IMR-90 (cell line): ENCODE data around the gene ANKHD1. TPM values are rescaled to one million over a fixed set of nuclear protein-coding genes. Genes with fewer than 3 reads are reported as not detected.
"Not testable (repeated sequence)": the region's sequence is repeated elsewhere in the genome, so short reads cannot be mapped to it uniquely, and the experiment has no call there.

ENCODE experiments used
- ATAC-seq: fragments of 200-7000 bp; cut with Tn5 transposase; 2 replicates; pipeline ENCODE4 v1.9.1; 2020; ENCODE audit warnings: low read depth, mild to moderate bottlenecking, moderate library complexity
- BruUV-seq: library from RNA; stranded (reverse); fragments of 400-500 nt; replicated peaks from 2 replicates; lab custom pipeline; 2021; lab: Mats Ljungman, UMichigan
- CTCF ChIA-PET: fragments of 300-600 bp; formaldehyde crosslinking; extraction: SDS; loops from one replicate; lab custom pipeline; 2021; ENCODE audit warnings: antibody characterized with exemption; lab: Yijun Ruan, JAX
- POLR2A ChIA-PET: fragments of 300-600 bp; sonication (Branson Sonifier 250); formaldehyde crosslinking; loops from one replicate; lab custom pipeline; 2022; ENCODE audit warnings: antibody characterized with exemption; ENCODE audit not compliant: unreplicated experiment; lab: Charles Lee
- DNase-seq: peaks from one replicate; pipeline ENCODE4 v3.0.0; 2013
- H2AFZ ChIP-seq: replicated peaks from 2 replicates; pipeline ENCODE3; 2013; ENCODE audit warnings: low read length, mild to moderate bottlenecking; ENCODE audit not compliant: poor library complexity
- H2AK5ac ChIP-seq: 2 replicates; pipeline ENCODE4 v1.6.1; 2013; ENCODE audit warnings: low read depth, low read length, inconsistent platforms
- H2AK9ac ChIP-seq: replicated peaks from 2 replicates; pipeline ENCODE3; 2013; ENCODE audit warnings: mild to moderate bottlenecking, low read depth, low read length, moderate library complexity; ENCODE audit not compliant: poor library complexity
- H2BK120ac ChIP-seq: 2 replicates; pipeline ENCODE4 v1.6.1; 2013; ENCODE audit warnings: low read depth, low read length, inconsistent platforms
- H2BK15ac ChIP-seq: 3 replicates; pipeline ENCODE4 v1.6.1; 2013; ENCODE audit warnings: low read depth, low read length, inconsistent platforms
- H2BK20ac ChIP-seq: 2 replicates; pipeline ENCODE4 v1.6.1; 2013; ENCODE audit warnings: low read depth, mild to moderate bottlenecking, inconsistent platforms, low read length, moderate library complexity
- H2BK5ac ChIP-seq: 2 replicates; pipeline ENCODE4 v1.6.1; 2013; ENCODE audit warnings: mild to moderate bottlenecking, low read depth, low read length, inconsistent platforms; ENCODE audit not compliant: poor library complexity, severe bottlenecking
- H3K14ac ChIP-seq: replicated peaks from 2 replicates; pipeline ENCODE4 v1.6.1; 2013; ENCODE audit warnings: low read depth, low read length, inconsistent platforms
- H3K18ac ChIP-seq: 2 replicates; pipeline ENCODE4 v1.6.1; 2013; ENCODE audit warnings: low read depth, low read length, control low read depth
- H3K23ac ChIP-seq: 2 replicates; pipeline ENCODE4 v1.6.1; 2013; ENCODE audit warnings: low read depth, low read length, inconsistent platforms
- H3K27ac ChIP-seq: 2 replicates; pipeline ENCODE4 v1.5.1; 2013; ENCODE audit warnings: mild to moderate bottlenecking, control low read depth, low read length; ENCODE audit not compliant: insufficient read depth
- H3K27me3 ChIP-seq: 2 replicates; pipeline ENCODE4 v1.6.1; 2013; ENCODE audit warnings: low read length; ENCODE audit not compliant: control insufficient read depth, insufficient read depth
- H3K36me3 ChIP-seq: 2 replicates; pipeline ENCODE4 v1.6.1; 2013; ENCODE audit warnings: low read length, mixed read lengths; ENCODE audit not compliant: control insufficient read depth, insufficient read depth
- H3K4ac ChIP-seq: 2 replicates; pipeline ENCODE4 v1.6.1; 2013; ENCODE audit warnings: low read depth, low read length, inconsistent platforms
- H3K4me1 ChIP-seq: 2 replicates; pipeline ENCODE4 v1.6.1; 2013; ENCODE audit warnings: low read length, mixed read lengths; ENCODE audit not compliant: control insufficient read depth, insufficient read depth
- H3K4me2 ChIP-seq: 2 replicates; pipeline ENCODE4 v1.6.1; 2013; ENCODE audit warnings: low read depth, mild to moderate bottlenecking, control low read depth, low read length, moderate library complexity
- H3K4me3 ChIP-seq: 2 replicates; pipeline ENCODE4 v1.5.1; 2013; ENCODE audit warnings: low read depth, mild to moderate bottlenecking, control low read depth, low read length, moderate library complexity; ENCODE audit not compliant: insufficient read depth
- H3K56ac ChIP-seq: 2 replicates; pipeline ENCODE4 v1.6.1; 2013; ENCODE audit warnings: low read length, inconsistent platforms; ENCODE audit not compliant: insufficient read depth; ENCODE audit errors: extremely low read depth
- H3K79me1 ChIP-seq, 2 experiments: 2 replicates each; pipeline ENCODE4 v1.6.1; 2013; ENCODE audit warnings: low read length in 2 of 2, inconsistent platforms in 1 of 2, low read depth in 1 of 2
- H3K9ac ChIP-seq: 2 replicates; pipeline ENCODE4 v1.6.1; 2013; ENCODE audit warnings: low read depth, low read length, control low read depth
- H3K9me1 ChIP-seq: 2 replicates; pipeline ENCODE4 v1.6.1; 2013; ENCODE audit warnings: low read length, inconsistent platforms; ENCODE audit not compliant: insufficient read depth
- H3K9me3 ChIP-seq: 2 replicates; pipeline ENCODE4 v1.6.1; 2013; ENCODE audit warnings: low read length; ENCODE audit not compliant: control insufficient read depth, insufficient read depth
- H4K20me1 ChIP-seq: 2 replicates; pipeline ENCODE4 v1.6.1; 2013; ENCODE audit warnings: low read length, inconsistent platforms; ENCODE audit not compliant: insufficient read depth
- H4K5ac ChIP-seq: 2 replicates; pipeline ENCODE4 v1.6.1; 2013; ENCODE audit warnings: mild to moderate bottlenecking, low read depth, low read length, control low read depth
- H4K8ac ChIP-seq, 2 experiments: 2 replicates each; pipeline ENCODE4 v1.6.1; 2013; ENCODE audit warnings: low read depth in 2 of 2, low read length in 2 of 2, control low read depth in 1 of 2, inconsistent platforms in 1 of 2
- H4K91ac ChIP-seq: 2 replicates; pipeline ENCODE4 v1.6.1; 2013; ENCODE audit warnings: low read depth, low read length, inconsistent platforms; ENCODE audit not compliant: insufficient read depth
- FOS ChIP-seq: fragments of 150-350 bp; IDR thresholded peaks from 2 replicates; pipeline ENCODE4 v1.6.1; 2016; ENCODE audit warnings: low read depth, low read length
- MAZ ChIP-seq: IDR thresholded peaks from 2 replicates; pipeline ENCODE4 v1.6.1; 2012; ENCODE audit warnings: low read depth, mild to moderate bottlenecking, low read length, improper control_type of control experiment, moderate library complexity, borderline replicate concordance
- MXI1 ChIP-seq: IDR thresholded peaks from 2 replicates; pipeline ENCODE4 v1.6.1; 2012; ENCODE audit warnings: low read depth, mild to moderate bottlenecking, low read length, moderate library complexity, borderline replicate concordance
- NFE2L2 ChIP-seq: fragments of 150-350 bp; IDR thresholded peaks from 2 replicates; pipeline ENCODE4 v1.6.1; 2016; ENCODE audit warnings: low read depth, mild to moderate bottlenecking, low read length
- POLR2A ChIP-seq: IDR thresholded peaks from 2 replicates; pipeline ENCODE4 v1.6.1; 2012; ENCODE audit warnings: mild to moderate bottlenecking, low read depth, low read length
- RAD21 ChIP-seq: IDR thresholded peaks from 2 replicates; pipeline ENCODE4 v1.6.1; 2012; ENCODE audit warnings: low read length, improper control_type of control experiment
- RFX5 ChIP-seq: IDR thresholded peaks from 2 replicates; pipeline ENCODE4 v1.8.0; 2012; ENCODE audit warnings: low read depth, mild to moderate bottlenecking, low read length, moderate library complexity
- WGBS, 2 experiments: methylation state at CpG; one replicate each; pipeline versions ENCODE4 v1.1.5 to v1.1.7; 2013; ENCODE audit warnings: missing lambda C conversion rate in 2 of 2; ENCODE audit not compliant: insufficient read length in 1 of 2; ENCODE audit errors: extremely low coverage in 2 of 2; 5-methylcytosine and 5-hydroxymethylcytosine counted together
- dilution Hi-C: fragments of 300-500 bp; cut with HindIII; formaldehyde crosslinking; loops from one replicate; pipeline ENCODE4 v1.14.3; 2018; ENCODE audit warnings: low sequenced_read_pairs; ENCODE audit not compliant: unreplicated experiment
- in situ Hi-C: fragments of 300-500 bp; cut with MboI; formaldehyde crosslinking; loops from 3 replicates; pipeline ENCODE4 v1.14.3; 2019; ENCODE audit warnings: low sequenced_read_pairs, inconsistent platforms, mixed read lengths
- intact Hi-C: fragments of 100-400 bp; cut with micrococcal nuclease; formaldehyde crosslinking; loops from 2 replicates; pipeline ENCODE4 v1.10.0; 2022
- polyA plus RNA-seq, 3 experiments: library from polyadenylated mRNA; depleted of rRNA; stranded (reverse); fragments of >200 nt; gene quantifications; 2 replicates each; pipeline ENCODE4 v1.2.3, GENCODE V29; 2012; ENCODE audit warnings: low replicate concordance in 1 of 3
- total RNA-seq: library from RNA; depleted of rRNA; stranded (reverse); fragments of >200 nt; gene quantifications from 2 replicates; pipeline ENCODE4 v1.2.3, GENCODE V29; 2012
- TF ChIP-seq, protein P1 (sequence below): fragments of 150-350 bp; IDR thresholded peaks from 2 replicates; pipeline ENCODE4 v1.6.1; 2016; ENCODE audit warnings: low read depth, mild to moderate bottlenecking, low read length, moderate library complexity, borderline replicate concordance
- TF ChIP-seq, protein P2 (sequence below): fragments of 150-350 bp; IDR thresholded peaks from 2 replicates; pipeline ENCODE4 v1.6.1; 2017; ENCODE audit warnings: mild to moderate bottlenecking, antibody characterized with exemption, low read length, low read depth

Gene ANKHD1
- total and polyA plus RNA-seq, 2 of the 4 experiments (the other 2 are of a cell fraction): 32.1 to 36.7 TPM

DNA sequence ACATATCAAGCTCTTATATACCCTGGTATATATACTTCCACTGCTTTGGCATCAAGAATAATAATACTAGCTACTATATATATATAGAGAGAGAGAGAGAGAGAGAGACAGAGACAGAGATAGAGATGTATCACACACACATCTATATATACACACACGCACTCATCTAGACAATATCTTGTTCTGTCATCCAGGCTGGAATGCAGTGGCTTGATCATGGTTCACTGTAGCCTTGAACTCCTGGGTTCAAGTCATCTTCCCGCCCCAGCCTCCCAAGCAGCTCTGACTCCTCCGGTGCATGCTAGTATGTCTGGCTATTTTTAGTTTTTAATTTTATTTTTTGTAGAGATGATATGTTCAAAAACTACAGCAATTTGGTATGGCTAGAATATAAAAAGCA lies 22.5 kb downstream of the ANKHD1 start:
- POLR2A ChIA-PET: no interaction called here
- in situ Hi-C loops: no loop called here
- H4K20me1 ChIP-seq: peaks cover 18% of the 10 kb centered on the region

DNA sequence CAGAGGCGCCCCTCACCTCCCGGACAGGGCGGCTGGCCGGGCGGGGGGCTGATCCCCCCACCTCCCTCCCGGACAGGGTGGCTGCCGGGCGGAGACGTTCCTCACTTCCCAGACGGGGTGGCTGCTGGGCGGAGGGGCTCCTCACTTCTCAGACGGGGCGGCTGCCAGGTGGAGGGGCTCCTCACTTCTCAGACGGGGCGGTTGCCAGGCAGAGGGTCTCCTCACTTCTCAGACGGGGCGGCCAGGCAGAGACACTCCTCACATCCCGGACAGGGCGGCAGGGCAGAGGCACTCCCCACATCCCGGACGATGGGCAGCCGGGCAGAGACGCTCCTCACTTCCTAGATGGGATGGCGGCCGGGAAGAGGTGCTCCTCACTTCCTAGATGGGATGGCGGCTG lies 26.1 kb downstream of the ANKHD1 start:
- H2BK20ac ChIP-seq, H2AK9ac ChIP-seq, H3K4ac ChIP-seq, H2BK15ac ChIP-seq, H3K36me3 ChIP-seq, H3K18ac ChIP-seq, H3K9ac ChIP-seq, BruUV-seq, H2BK5ac ChIP-seq, CTCF ChIA-PET, intact Hi-C loops, in situ Hi-C loops, POLR2A ChIA-PET, H2BK120ac ChIP-seq, H2AFZ ChIP-seq, ATAC-seq, dilution Hi-C loops, H4K91ac ChIP-seq, H3K4me1 ChIP-seq, H4K8ac ChIP-seq, DNase-seq, H3K23ac ChIP-seq, H3K4me3 ChIP-seq, H3K9me3 ChIP-seq, H2AK5ac ChIP-seq, H3K56ac ChIP-seq, H3K27me3 ChIP-seq, H4K5ac ChIP-seq, H3K4me2 ChIP-seq, H3K14ac ChIP-seq, H3K9me1 ChIP-seq, H3K27ac ChIP-seq: not testable (repeated sequence)
- 100% methylated on average over 7 of the region's 26 CpGs; no CpG with 5 or more reads in 1 of the 2 experiments for WGBS, 2 experiments
- peaks cover 13 to 34% of the 10 kb centered on the region in 2 experiments; a peak in 3 of 4 replicates for H3K79me1 ChIP-seq
- H4K20me1 ChIP-seq: peaks cover 13% of the 10 kb centered on the region

More for the DNA sequence above, 22.5 kb downstream of the ANKHD1 start:
- no peak overlapping the region for H3K4ac ChIP-seq
- no peak overlapping the region for H3K18ac ChIP-seq
- no peak overlapping the region for H3K14ac ChIP-seq
- H2BK15ac ChIP-seq: no peak overlapping the region
- no peak overlapping the region for H2AK5ac ChIP-seq
- intact Hi-C loops (no loop called here), dilution Hi-C loops (no loop called here)
- no CpG with 5 or more reads among the region's 3 CpGs for WGBS, 2 experiments
- BruUV-seq: no TSS peak
- H2AK9ac ChIP-seq: no peak overlapping the region
- no peak overlapping the region for H2BK5ac ChIP-seq
- H2BK20ac ChIP-seq: no peak overlapping the region
- H2BK120ac ChIP-seq: no peak overlapping the region
- peaks cover 14 to 49% of the 10 kb centered on the region in 2 experiments for H3K79me1 ChIP-seq
- peak; percentile 5 for DNase-seq
- no peak overlapping the region for H4K8ac ChIP-seq
- H3K4me1 ChIP-seq: no peaks in the 10 kb centered on the region
- H4K5ac ChIP-seq: no peak overlapping the region
- no peak overlapping the region for H3K23ac ChIP-seq
- H3K9ac ChIP-seq: no peak overlapping the region
- no peak for ATAC-seq
- no peaks in the 10 kb centered on the region for H3K36me3 ChIP-seq
- H3K27ac ChIP-seq: no peak overlapping the region
- TF ChIP-seq MXI1: no peak
- TF ChIP-seq, protein P1, sequence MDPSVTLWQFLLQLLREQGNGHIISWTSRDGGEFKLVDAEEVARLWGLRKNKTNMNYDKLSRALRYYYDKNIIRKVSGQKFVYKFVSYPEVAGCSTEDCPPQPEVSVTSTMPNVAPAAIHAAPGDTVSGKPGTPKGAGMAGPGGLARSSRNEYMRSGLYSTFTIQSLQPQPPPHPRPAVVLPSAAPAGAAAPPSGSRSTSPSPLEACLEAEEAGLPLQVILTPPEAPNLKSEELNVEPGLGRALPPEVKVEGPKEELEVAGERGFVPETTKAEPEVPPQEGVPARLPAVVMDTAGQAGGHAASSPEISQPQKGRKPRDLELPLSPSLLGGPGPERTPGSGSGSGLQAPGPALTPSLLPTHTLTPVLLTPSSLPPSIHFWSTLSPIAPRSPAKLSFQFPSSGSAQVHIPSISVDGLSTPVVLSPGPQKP: no peak
- TF ChIP-seq RFX5: no peak
- TF ChIP-seq, protein P2, sequence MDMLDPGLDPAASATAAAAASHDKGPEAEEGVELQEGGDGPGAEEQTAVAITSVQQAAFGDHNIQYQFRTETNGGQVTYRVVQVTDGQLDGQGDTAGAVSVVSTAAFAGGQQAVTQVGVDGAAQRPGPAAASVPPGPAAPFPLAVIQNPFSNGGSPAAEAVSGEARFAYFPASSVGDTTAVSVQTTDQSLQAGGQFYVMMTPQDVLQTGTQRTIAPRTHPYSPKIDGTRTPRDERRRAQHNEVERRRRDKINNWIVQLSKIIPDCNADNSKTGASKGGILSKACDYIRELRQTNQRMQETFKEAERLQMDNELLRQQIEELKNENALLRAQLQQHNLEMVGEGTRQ: no peak
- TF ChIP-seq RAD21: no peak
- TF ChIP-seq MAZ: no peak
- TF ChIP-seq NFE2L2: no peak
- no peak for TF ChIP-seq POLR2A
- no peak for TF ChIP-seq FOS
- no peak overlapping the region for H3K4me2 ChIP-seq
- no peak overlapping the region for H4K91ac ChIP-seq
- no peak overlapping the region for H2AFZ ChIP-seq
- CTCF ChIA-PET: interaction anchor here (1.1 kb wide), 1 partner anchor 13 kb away, joined by 7 read pairs; no protein-coding TSS in a partner anchor
- no peak overlapping the region for H3K56ac ChIP-seq
- no peaks in the 10 kb centered on the region for H3K9me1 ChIP-seq
- H3K9me3 ChIP-seq: no peaks in the 10 kb centered on the region
- no peak overlapping the region for H3K4me3 ChIP-seq
- H3K27me3 ChIP-seq: no peaks in the 10 kb centered on the region
